AG04450 (cell line): ENCODE data around the gene SLAIN1. TPM values are rescaled to one million over a fixed set of nuclear protein-coding genes. Genes with fewer than 3 reads are reported as not detected.

Experiments used
- CTCF ChIA-PET: fragments of 300-600, 350-600 bp; formaldehyde crosslinking; extraction: SDS; loops from one replicate; lab custom pipeline; 2022; ENCODE audit warnings: antibody characterized with exemption, inconsistent platforms; lab: Charles Lee
- POLR2A ChIA-PET: fragments of 350-600 bp; formaldehyde crosslinking; extraction: SDS; loops from one replicate; lab custom pipeline; 2021; ENCODE audit warnings: antibody characterized with exemption, inconsistent platforms; lab: Yijun Ruan, JAX
- DNase-seq: peaks from one replicate; pipeline ENCODE4 v3.0.0-alpha.2; 2011; ENCODE audit warnings: low read depth, low spot score
- H3K27ac ChIP-seq: one replicate; pipeline ENCODE4 v1.5.1; 2012; ENCODE audit warnings: low read depth, low read length, control low read depth
- H3K27me3 ChIP-seq: one replicate; pipeline ENCODE4 v1.6.0; 2012; ENCODE audit warnings: low read length; ENCODE audit not compliant: control insufficient read depth, insufficient read depth
- H3K4me3 ChIP-seq: 2 replicates; pipeline ENCODE4 v1.5.1; 2011; ENCODE audit warnings: mild to moderate bottlenecking, low read depth, low read length, control low read depth
- H3K9me3 ChIP-seq: 2 replicates; pipeline ENCODE4 v1.5.1; 2012; ENCODE audit warnings: low read length; ENCODE audit not compliant: control insufficient read depth, insufficient read depth
- CTCF ChIP-seq: IDR thresholded peaks from 2 replicates; pipeline ENCODE4 v1.5.1; 2011; ENCODE audit warnings: low read depth, low read length, control low read depth, inconsistent platforms
- polyA plus RNA-seq: library from polyadenylated mRNA; depleted of rRNA; stranded (reverse); fragments of >200 nt; gene quantifications from 2 replicates; pipeline ENCODE4 v1.2.3, GENCODE V29; 2011

Gene SLAIN1
- polyA plus RNA-seq, 1 experiment = 0.24 TPM

- TF ChIP-seq CTCF = no peak
- Histone ChIP-seq H3K4me3 (no peak overlapping the region), H3K9me3 (no peaks in the 10 kb centered on the region), H3K27ac (no peak overlapping the region), H3K27me3 (no peaks in the 10 kb centered on the region)
- ChIA-PET POLR2A (no interaction called here), CTCF (interaction anchor here (0.6 kb wide), 2 partner anchors 22 to 1980 kb away, joined by 3 to 4 read pairs; no protein-coding TSS in a partner anchor)
- DNase-seq = no peak
Measured at GRCh38 chr13:77740931-77741596, 43.6 kb downstream of the SLAIN1 start.

- CTCF ChIA-PET = interaction anchor here (0.6 kb wide), 1 partner anchor 1981 kb away, joined by 3 read pairs; no protein-coding TSS in a partner anchor
- POLR2A ChIA-PET = no interaction called here
- no peak overlapping the region for H3K27ac ChIP-seq
Measured at GRCh38 chr13:77741597-77741972, 44.1 kb downstream of the SLAIN1 start.

GRCh38 chr13:77742801-77743200, 45.3 kb downstream of the SLAIN1 start:
- no peak for DNase-seq
- ChIA-PET CTCF (interaction anchor here (1.4 kb wide), 1 partner anchor 10 kb away, joined by 5 read pairs; no protein-coding TSS in a partner anchor), POLR2A (no interaction called here)
- H3K27me3 ChIP-seq = no peaks in the 10 kb centered on the region
- H3K4me3 ChIP-seq = no peak overlapping the region
- no peak overlapping the region for H3K27ac ChIP-seq
- TF ChIP-seq CTCF = no peak
- H3K9me3 ChIP-seq = no peaks in the 10 kb centered on the region

More at GRCh38 chr13:77741597-77741972, 44.1 kb downstream of the SLAIN1 start:
- DNase-seq = no peak
- Histone ChIP-seq H3K27me3 (no peaks in the 10 kb centered on the region), H3K4me3 (no peak overlapping the region), H3K9me3 (no peaks in the 10 kb centered on the region)
- no peak for TF ChIP-seq CTCF

GRCh38 chr13:77745784-77746183, 48.3 kb downstream of the SLAIN1 start:
- ChIA-PET POLR2A (no interaction called here), CTCF (no interaction called here)
- no peak for DNase-seq
- no peak overlapping the region for H3K4me3 ChIP-seq
- no peak for TF ChIP-seq CTCF
- no peak overlapping the region for H3K27ac ChIP-seq
- no peaks in the 10 kb centered on the region for H3K27me3 ChIP-seq
- H3K9me3 ChIP-seq = no peaks in the 10 kb centered on the region

GRCh38 chr13:77749344-77749880, 51.9 kb downstream of the SLAIN1 start:
- ChIA-PET POLR2A (no interaction called here), CTCF (interaction anchor here (1.2 to 3.5 kb wide), 2 partner anchors 157 to 372 kb away, joined by 7 to 15 read pairs; no protein-coding TSS in a partner anchor)
- Histone ChIP-seq H3K27me3 (no peaks in the 10 kb centered on the region), H3K9me3 (no peaks in the 10 kb centered on the region), H3K27ac (no peak overlapping the region), H3K4me3 (no peak overlapping the region)
- DNase-seq = no peak
- TF ChIP-seq CTCF = no peak
